ENCODE measurements around the gene KLRF1.

DNA sequence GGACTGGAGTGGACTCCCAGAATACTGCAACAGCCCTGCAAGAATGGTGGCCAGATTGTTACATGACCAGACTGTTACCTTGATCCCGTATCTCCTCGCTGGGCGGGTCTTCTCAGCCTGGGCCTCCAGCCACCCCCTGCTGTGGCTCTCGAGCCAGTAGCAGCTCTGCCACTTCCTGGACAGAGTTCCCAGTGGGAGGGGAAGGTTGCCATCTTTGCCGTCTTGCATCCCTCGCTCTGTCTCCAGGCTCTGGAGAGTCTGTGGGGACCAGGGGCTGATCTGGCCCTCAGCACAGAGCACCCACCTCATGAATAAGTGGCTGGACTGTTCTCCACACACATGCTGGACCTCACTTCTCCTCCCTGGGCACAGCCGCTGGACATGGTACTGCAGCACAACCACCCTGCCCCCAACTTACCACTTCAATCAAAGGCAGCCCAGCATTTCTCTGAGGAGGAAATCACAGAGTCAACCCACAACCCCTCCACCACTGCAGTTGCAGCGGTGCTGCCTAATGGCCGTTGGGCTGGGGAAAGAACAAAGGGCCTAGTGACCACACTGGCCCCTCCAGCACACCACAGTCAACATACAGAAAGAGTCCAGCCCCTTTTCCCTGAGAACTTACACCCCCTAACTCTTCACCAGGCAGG, 6.9 kb upstream of the KLRF1 start:
- TF ChIP-seq, protein P1, sequence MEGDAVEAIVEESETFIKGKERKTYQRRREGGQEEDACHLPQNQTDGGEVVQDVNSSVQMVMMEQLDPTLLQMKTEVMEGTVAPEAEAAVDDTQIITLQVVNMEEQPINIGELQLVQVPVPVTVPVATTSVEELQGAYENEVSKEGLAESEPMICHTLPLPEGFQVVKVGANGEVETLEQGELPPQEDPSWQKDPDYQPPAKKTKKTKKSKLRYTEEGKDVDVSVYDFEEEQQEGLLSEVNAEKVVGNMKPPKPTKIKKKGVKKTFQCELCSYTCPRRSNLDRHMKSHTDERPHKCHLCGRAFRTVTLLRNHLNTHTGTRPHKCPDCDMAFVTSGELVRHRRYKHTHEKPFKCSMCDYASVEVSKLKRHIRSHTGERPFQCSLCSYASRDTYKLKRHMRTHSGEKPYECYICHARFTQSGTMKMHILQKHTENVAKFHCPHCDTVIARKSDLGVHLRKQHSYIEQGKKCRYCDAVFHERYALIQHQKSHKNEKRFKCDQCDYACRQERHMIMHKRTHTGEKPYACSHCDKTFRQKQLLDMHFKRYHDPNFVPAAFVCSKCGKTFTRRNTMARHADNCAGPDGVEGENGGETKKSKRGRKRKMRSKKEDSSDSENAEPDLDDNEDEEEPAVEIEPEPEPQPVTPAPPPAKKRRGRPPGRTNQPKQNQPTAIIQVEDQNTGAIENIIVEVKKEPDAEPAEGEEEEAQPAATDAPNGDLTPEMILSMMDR (IDR thresholded peaks at IDR 0.05; ENCODE audit: poor library complexity, severe bottlenecking): no peak
- no peak for TF ChIP-seq SMC3 (conservative IDR thresholded peaks at IDR 0.05; ENCODE audit: poor library complexity)
- no peak for TF ChIP-seq EZH2 (IDR thresholded peaks at IDR 0.05; ENCODE audit: borderline replicate concordance, insufficient read depth, low read length, poor library complexity, severe bottlenecking)
- TF ChIP-seq TAF1 (IDR thresholded peaks at IDR 0.05; ENCODE audit: low read depth): no peak
- TF ChIP-seq RAD21 (conservative IDR thresholded peaks at IDR 0.05): no peak

All from neural cell (in vitro differentiated cells).